K562 (cell line): ENCODE data around the gene ARHGAP9. TPM values are rescaled to one million over a fixed set of nuclear protein-coding genes. Genes with fewer than 3 reads are reported as not detected.
A peak's percentile ranks its signal among the peaks of the same experiment; 100 is the strongest.

Experiments used
- ARNT ChIP-seq, 2 experiments: fragments of 450-650 bp; IDR thresholded peaks; 2 replicates each; pipeline ENCODE4 v1.6.1; 2016; ENCODE audit warnings: mild to moderate bottlenecking in 1 of 2
- C11orf30 ChIP-seq: fragments of 450-650 bp; IDR thresholded peaks from 2 replicates; pipeline ENCODE4 v1.6.1; 2016; ENCODE audit warnings: low read depth, mild to moderate bottlenecking
- CBFB ChIP-seq: sonication (generic); formaldehyde crosslinking; IDR thresholded peaks from 2 replicates; pipeline ENCODE4 v1.4.0; 2020; ENCODE audit warnings: mild to moderate bottlenecking, missing genetic modification reagents
- CBX3 ChIP-seq, 2 experiments: IDR thresholded peaks; 1 replicate in 1 of 2; 2 replicates in 1 of 2; pipeline ENCODE4 v1.6.1; 2012; ENCODE audit warnings: inconsistent platforms in 2 of 2, low read length in 2 of 2, borderline replicate concordance in 1 of 2, control low read depth in 1 of 2
- CHCHD3 ChIP-seq: fragments of 250-450 bp; sonication (Bioruptor Pico); IDR thresholded peaks from 2 replicates; pipeline ENCODE4 v2.1.2; 2022; ENCODE audit warnings: mild to moderate bottlenecking
- EGR1 ChIP-seq: fragments of 450-650 bp; conservative IDR thresholded peaks from 2 replicates; pipeline ENCODE4 v1.6.1; 2017; ENCODE audit warnings: mild to moderate bottlenecking
- ELF4 ChIP-seq: fragments of 450-650 bp; formaldehyde crosslinking; IDR thresholded peaks from 2 replicates; pipeline ENCODE4 v1.4.0; 2022; ENCODE audit warnings: missing genetic modification characterization
- EWSR1 ChIP-seq: fragments of 450-650 bp; IDR thresholded peaks from 2 replicates; pipeline ENCODE4 v1.6.1; 2018; ENCODE audit warnings: borderline replicate concordance, mild to moderate bottlenecking, low read depth, moderate library complexity; ENCODE audit not compliant: partially characterized antibody
- FOXJ2 ChIP-seq: fragments of 200-800 bp; sonication (Bioruptor generic); IDR thresholded peaks from 2 replicates; pipeline ENCODE4 v1.6.1; 2016; ENCODE audit warnings: missing genetic modification characterization, missing compliant biosample characterization
- FOXJ3 ChIP-seq: sonication (generic); formaldehyde crosslinking; IDR thresholded peaks from 2 replicates; pipeline ENCODE4 v1.4.0; 2020; ENCODE audit warnings: mild to moderate bottlenecking, missing genetic modification reagents
- GATAD2B ChIP-seq: fragments of 450-650 bp; IDR thresholded peaks from 2 replicates; pipeline ENCODE4 v1.6.1; 2017; ENCODE audit warnings: mild to moderate bottlenecking, borderline replicate concordance
- GTF2A2 ChIP-seq: IDR thresholded peaks from 2 replicates; pipeline ENCODE4 v1.6.1; 2016; ENCODE audit warnings: mild to moderate bottlenecking, missing genetic modification characterization, missing compliant biosample characterization
- GTF2B ChIP-seq: IDR thresholded peaks from 2 replicates; pipeline ENCODE4 v1.6.1; 2011; ENCODE audit not compliant: insufficient read length; ENCODE audit errors: extremely low read depth
- NFE2L1 ChIP-seq: fragments of 450-650 bp; IDR thresholded peaks from 2 replicates; pipeline ENCODE4 v1.6.1; 2016; ENCODE audit warnings: missing genetic modification characterization, low read depth, mild to moderate bottlenecking, missing compliant biosample characterization, moderate library complexity, borderline replicate concordance
- NR1H2 ChIP-seq: sonication (generic); formaldehyde crosslinking; IDR thresholded peaks from 2 replicates; pipeline ENCODE4 v1.4.0; 2020; ENCODE audit warnings: mild to moderate bottlenecking, missing genetic modification reagents
- NR2C2 ChIP-seq, 2 experiments: fragments of 200-800 bp in 1 of 2; sonication (Bioruptor generic) in 1 of 2; sonication (generic) in 1 of 2; formaldehyde crosslinking in 1 of 2; IDR thresholded peaks; 2 replicates each; pipeline versions ENCODE4 v1.6.1 to v1.8.0; 2016 to 2022; ENCODE audit warnings: mild to moderate bottlenecking in 1 of 2, missing compliant biosample characterization in 1 of 2, missing genetic modification characterization in 1 of 2, missing genetic modification reagents in 1 of 2
- POLR2AphosphoS2 ChIP-seq: IDR thresholded peaks from 2 replicates; pipeline ENCODE4 v1.6.1; 2012; ENCODE audit warnings: low read length, improper control_type of control experiment
- SMAD3 ChIP-seq: fragments of 450-650 bp; formaldehyde crosslinking; conservative IDR thresholded peaks from 2 replicates; pipeline ENCODE4 v1.4.0; 2020; ENCODE audit warnings: mild to moderate bottlenecking
- STAT5B ChIP-seq: fragments of 250-450 bp; sonication (Bioruptor Pico); IDR thresholded peaks from 2 replicates; pipeline ENCODE4 v1.8.0; 2021; ENCODE audit warnings: mild to moderate bottlenecking, inconsistent platforms
- TAF9B ChIP-seq: fragments of 450-650 bp; IDR thresholded peaks from 2 replicates; pipeline ENCODE4 v1.6.1; 2018; ENCODE audit warnings: mild to moderate bottlenecking; ENCODE audit not compliant: partially characterized antibody
- TGIF2 ChIP-seq: sonication (generic); formaldehyde crosslinking; IDR thresholded peaks from 2 replicates; pipeline ENCODE4 v1.8.1; 2022; ENCODE audit warnings: mild to moderate bottlenecking, missing genetic modification reagents, moderate library complexity
- TRIM25 ChIP-seq: fragments of 450-650 bp; IDR thresholded peaks from 2 replicates; pipeline ENCODE4 v1.7.0; 2016; ENCODE audit warnings: borderline replicate concordance
- VEZF1 ChIP-seq: fragments of 200-800 bp; sonication (Bioruptor generic); IDR thresholded peaks from 2 replicates; pipeline ENCODE4 v1.6.1; 2017; ENCODE audit warnings: missing genetic modification characterization, missing compliant biosample characterization
- XRCC3 ChIP-seq: fragments of 450-650 bp; IDR thresholded peaks from 2 replicates; pipeline ENCODE4 v1.6.1; 2017; ENCODE audit warnings: mild to moderate bottlenecking, moderate library complexity
- ZNF165 ChIP-seq: fragments of 250-450 bp; sonication (Bioruptor Pico); IDR thresholded peaks from 2 replicates; pipeline ENCODE4 v1.4.0; 2020; ENCODE audit warnings: borderline replicate concordance
- ZNF24 ChIP-seq: fragments of 450-650 bp; IDR thresholded peaks from 2 replicates; pipeline ENCODE4 v1.6.1; 2016
- ZNF696 ChIP-seq: fragments of 250-450 bp; sonication (Bioruptor Pico); conservative IDR thresholded peaks from 2 replicates; pipeline ENCODE4 v1.4.0; 2020; ENCODE audit warnings: mild to moderate bottlenecking, moderate library complexity
- ZNF717 ChIP-seq: fragments of 250-450 bp; sonication (Bioruptor Pico); IDR thresholded peaks from 2 replicates; pipeline ENCODE4 v1.5.0; 2021
- polyA plus RNA-seq, 8 experiments: library from polyadenylated mRNA; depleted of rRNA in 4 of 8; stranded (reverse) in 5 of 8; unstranded in 3 of 8; fragments of >200 nt; fragmentation: Nextera tagmentation in 2 of 8; fragmentation: Illumina TruSeq in 1 of 8; extraction: Ambion mirVana in 2 of 8; extraction: Trizol in 1 of 8; gene quantifications; 2 replicates each; pipeline versions ENCODE4 v1.2.1 to v1.2.3, GENCODE V29; 2011 to 2014; ENCODE audit warnings: inconsistent platforms in 1 of 8, missing spikeins in 1 of 8
- total RNA-seq, 7 experiments: library from RNA; depleted of rRNA in 6 of 7; stranded (reverse); fragments of >200 nt in 6 of 7; fragmentation: Illumina TruSeq in 2 of 7; extraction: Trizol in 2 of 7; gene quantifications; 2 replicates each; pipeline versions ENCODE4 v1.2.1 to v1.2.3, GENCODE V29; 2011 to 2021; ENCODE audit warnings: low replicate concordance in 1 of 7

The ARHGAP9 gene
- total and polyA plus RNA-seq, 9 of the 15 experiments (the other 6 are each of a cell fraction or from before 2014, with no cell fraction given), result 1.5 to 10.2 (median 5.1) TPM

GRCh38 chr12:57515408-57515933, 35.8 kb upstream of the ARHGAP9 start (continued):
- TF ChIP-seq FOXJ2 (tag), result no peak
- no peak; the same call in 1 of the 2 replicates for TF ChIP-seq ZNF696 (CRISPR knock-in tag)
- TF ChIP-seq EGR1, result no peak
- no peak for TF ChIP-seq GTF2B
- no peak for TF ChIP-seq EWSR1
- TF ChIP-seq NR1H2 (CRISPR knock-in tag), result no peak
- 0 out of 2 replicates have a peak, but pooled peaks have one; percentile 7 for TF ChIP-seq ZNF717 (CRISPR knock-in tag)
- no peak for TF ChIP-seq ZNF24
- TF ChIP-seq GTF2A2 (tag), result no peak
- TF ChIP-seq NFE2L1, result no peak
- no peak for TF ChIP-seq ARNT (IDR thresholded peaks at IDR 0.05)
- no peak for TF ChIP-seq VEZF1 (CRISPR knock-in tag)
- TF ChIP-seq NR2C2 (CRISPR knock-in tag; IDR thresholded peaks at IDR 0.05), result no peak
- 0 out of 2 replicates have a peak, but pooled peaks have one; percentile 41 for TF ChIP-seq NR2C2 (tag; IDR thresholded peaks at IDR 0.05)
- no peak for TF ChIP-seq CHCHD3 (CRISPR knock-in tag)
- TF ChIP-seq TAF9B, result no peak
- no peak for TF ChIP-seq TRIM25
- TF ChIP-seq XRCC3, result no peak
- no peak for TF ChIP-seq ELF4 (CRISPR knock-in tag)
- 0 out of 2 replicates have a peak, but pooled peaks have one; percentile 5 for TF ChIP-seq SMAD3 (CRISPR knock-in tag)
- TF ChIP-seq CBX3 (IDR thresholded peaks at IDR 0.05; ENCODE audit: borderline replicate concordance in 1 of 2, low read length in 2 of 2), result no peak
- TF ChIP-seq TGIF2 (CRISPR knock-in tag), result no peak
- TF ChIP-seq ZNF165 (CRISPR knock-in tag), result no peak
- TF ChIP-seq C11orf30, result peak; percentile 34; the same call in 1 of the 2 replicates
- no peak for TF ChIP-seq CBFB (CRISPR knock-in tag)
- TF ChIP-seq POLR2AphosphoS2, result peak; percentile 41
- no peak for TF ChIP-seq FOXJ3 (CRISPR knock-in tag)
- TF ChIP-seq GATAD2B, result no peak
- no peak for TF ChIP-seq STAT5B (CRISPR knock-in tag)
